Measurements from ENCODE around the gene NADSYN1. TPM values are rescaled to one million over a fixed set of nuclear protein-coding genes. Genes with fewer than 3 reads are reported as not detected.
A peak's percentile ranks its signal among the peaks of the same experiment; 100 is the strongest.

The NADSYN1 gene
- polyA plus RNA-seq, 1 experiment, result 63.6 TPM

DNA sequence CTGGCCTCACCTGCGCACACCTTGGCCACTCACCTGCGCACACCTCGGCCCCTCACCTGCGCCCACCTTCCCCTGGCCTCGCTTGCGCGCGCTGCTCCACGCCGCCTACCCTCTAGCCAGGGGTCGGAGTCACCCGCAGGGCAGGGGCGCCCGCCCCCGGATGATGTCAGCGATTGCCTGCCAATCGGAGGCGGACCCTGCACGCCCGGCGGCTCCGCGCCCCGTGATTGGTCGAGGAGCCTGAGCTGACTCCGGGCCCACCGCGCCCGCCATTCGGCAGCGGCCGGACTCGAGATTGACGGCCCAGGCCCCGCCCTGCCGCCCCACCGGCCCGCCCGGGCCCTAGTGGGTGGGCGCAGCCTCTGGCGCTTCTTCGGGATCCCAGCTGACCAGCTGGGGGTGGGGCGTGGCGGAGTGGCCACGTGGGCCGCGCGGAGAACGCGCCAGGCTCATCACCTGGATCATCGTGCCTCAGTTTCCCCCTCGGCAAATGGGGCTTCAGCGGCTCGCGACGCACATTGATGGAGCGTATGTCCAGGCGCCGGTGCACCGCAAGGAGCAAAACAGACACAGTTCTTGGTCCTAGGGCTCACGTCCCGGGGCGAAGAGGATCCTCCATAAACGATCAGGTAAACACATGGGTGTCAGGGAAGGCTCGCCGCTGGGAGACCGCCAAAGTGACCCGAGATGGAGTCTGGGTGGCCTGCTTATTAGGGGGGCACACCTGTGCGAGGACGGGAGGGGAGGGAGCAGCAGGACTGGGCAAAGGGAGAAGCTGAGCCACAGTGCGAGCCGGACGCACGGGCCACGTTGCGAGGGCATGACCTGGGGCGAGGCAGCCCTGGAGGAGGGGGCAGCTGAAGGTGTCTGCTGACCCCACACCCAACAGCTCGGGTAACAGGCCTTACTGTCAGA is 4.5 kb upstream of the NADSYN1 start, which contains the start of gene DHCR7:
Gene DHCR7 (minus strand): TSS at position 137 of the 915 bp plus-strand sequence. CDS start 3,441 bp downstream, outside the sequence.
- TF ChIP-seq, protein P1, sequence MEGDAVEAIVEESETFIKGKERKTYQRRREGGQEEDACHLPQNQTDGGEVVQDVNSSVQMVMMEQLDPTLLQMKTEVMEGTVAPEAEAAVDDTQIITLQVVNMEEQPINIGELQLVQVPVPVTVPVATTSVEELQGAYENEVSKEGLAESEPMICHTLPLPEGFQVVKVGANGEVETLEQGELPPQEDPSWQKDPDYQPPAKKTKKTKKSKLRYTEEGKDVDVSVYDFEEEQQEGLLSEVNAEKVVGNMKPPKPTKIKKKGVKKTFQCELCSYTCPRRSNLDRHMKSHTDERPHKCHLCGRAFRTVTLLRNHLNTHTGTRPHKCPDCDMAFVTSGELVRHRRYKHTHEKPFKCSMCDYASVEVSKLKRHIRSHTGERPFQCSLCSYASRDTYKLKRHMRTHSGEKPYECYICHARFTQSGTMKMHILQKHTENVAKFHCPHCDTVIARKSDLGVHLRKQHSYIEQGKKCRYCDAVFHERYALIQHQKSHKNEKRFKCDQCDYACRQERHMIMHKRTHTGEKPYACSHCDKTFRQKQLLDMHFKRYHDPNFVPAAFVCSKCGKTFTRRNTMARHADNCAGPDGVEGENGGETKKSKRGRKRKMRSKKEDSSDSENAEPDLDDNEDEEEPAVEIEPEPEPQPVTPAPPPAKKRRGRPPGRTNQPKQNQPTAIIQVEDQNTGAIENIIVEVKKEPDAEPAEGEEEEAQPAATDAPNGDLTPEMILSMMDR (IDR thresholded peaks at IDR 0.05; ENCODE audit: insufficient read depth, low read depth, low read length), result no peak
- Histone ChIP-seq H3K27me3 (ENCODE audit: control insufficient read depth, insufficient read depth, low read length) (no peaks in the 10 kb centered on the region), H3K4me3 (ENCODE audit: low read depth, low read length) (peak within 1 kb of the TSS; percentile 83), H3K36me3 (ENCODE audit: control insufficient read depth, insufficient read depth, low read length) (peaks cover 5% of the 10 kb centered on the region)
- ChIA-PET POLR2A (no interaction called here), CTCF (interaction anchor here (0.8 kb wide), 1 partner anchor 9 kb away, joined by 3 read pairs; no protein-coding TSS in a partner anchor)
- DNase-seq (ENCODE audit: low read depth), result peak; percentile 59

DNA sequence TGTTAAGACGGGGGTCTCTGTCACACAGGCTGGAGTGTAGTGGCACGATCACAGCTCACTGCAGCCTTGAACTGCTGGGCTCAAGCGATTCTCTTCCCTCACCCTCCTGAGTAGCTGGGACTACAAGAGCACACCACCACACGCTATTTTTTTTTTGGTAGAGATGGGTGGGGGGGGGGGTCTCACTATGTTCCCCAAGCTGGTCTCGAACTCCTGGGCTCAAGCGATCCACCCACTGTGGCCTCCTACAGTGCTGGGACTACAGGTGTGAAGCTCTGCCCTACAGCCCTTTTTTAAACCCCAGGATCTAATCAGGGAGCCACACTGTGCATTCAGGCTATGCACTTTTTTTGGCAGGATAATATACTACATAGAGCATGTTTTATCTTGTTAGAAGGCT is 3.4 kb upstream of the NADSYN1 start:
- ChIA-PET CTCF (no interaction called here), POLR2A (no interaction called here)
- DNase-seq (ENCODE audit: low read depth), result no peak
- TF ChIP-seq, protein P1 (IDR thresholded peaks at IDR 0.05; ENCODE audit: insufficient read depth, low read depth, low read length), result no peak
- no peaks in the 10 kb centered on the region for H3K27me3 ChIP-seq (ENCODE audit: control insufficient read depth, insufficient read depth, low read length)
- no peak overlapping the region; the same call in 1 of the 2 replicates for H3K4me3 ChIP-seq (ENCODE audit: low read depth, low read length)
- peaks cover 2% of the 10 kb centered on the region for H3K36me3 ChIP-seq (ENCODE audit: control insufficient read depth, insufficient read depth, low read length)

DNA sequence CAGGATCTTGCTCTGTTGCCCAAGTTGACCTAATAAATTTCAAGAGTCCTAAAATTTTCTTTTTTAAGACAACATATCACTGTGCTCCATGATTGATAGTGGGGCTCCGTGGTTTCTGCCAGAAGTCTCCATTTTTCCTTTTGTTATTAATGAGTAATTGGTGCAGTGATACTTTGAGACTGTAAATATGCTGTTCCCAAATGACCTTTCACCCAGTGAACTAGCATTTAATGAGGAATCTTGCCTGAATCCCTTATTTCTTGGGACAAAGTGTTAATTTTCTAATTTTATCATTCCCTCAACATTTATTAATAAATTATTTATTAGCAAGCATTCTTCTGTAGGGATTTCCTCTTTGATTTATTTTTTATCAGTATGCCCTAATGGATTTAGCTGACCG is 2.5 kb upstream of the NADSYN1 start:
- H3K27me3 ChIP-seq (ENCODE audit: control insufficient read depth, insufficient read depth, low read length), result no peaks in the 10 kb centered on the region
- ChIA-PET POLR2A (no interaction called here), CTCF (no interaction called here)
- H3K4me3 ChIP-seq (ENCODE audit: low read depth, low read length), result no peak overlapping the region
- peaks cover 7% of the 10 kb centered on the region for H3K36me3 ChIP-seq (ENCODE audit: control insufficient read depth, insufficient read depth, low read length)
- DNase-seq (ENCODE audit: low read depth), result no peak
- TF ChIP-seq, protein P1 (IDR thresholded peaks at IDR 0.05; ENCODE audit: insufficient read depth, low read depth, low read length), result no peak

- Histone ChIP-seq H3K4me3 (ENCODE audit: low read depth, low read length) (no peak overlapping the region), H3K36me3 (ENCODE audit: control insufficient read depth, insufficient read depth, low read length) (peaks cover 11% of the 10 kb centered on the region), H3K27me3 (ENCODE audit: control insufficient read depth, insufficient read depth, low read length) (no peaks in the 10 kb centered on the region)
- CTCF ChIA-PET, result no interaction called here
- TF ChIP-seq, protein P1 (IDR thresholded peaks at IDR 0.05; ENCODE audit: insufficient read depth, low read depth, low read length), result no peak
- no peak for DNase-seq (ENCODE audit: low read depth)
- POLR2A ChIA-PET, result no interaction called here
Observed at GRCh38 chr11:71450939-71451338, 2.1 kb upstream of the NADSYN1 start.

- H3K4me3 ChIP-seq (ENCODE audit: low read depth, low read length), result no peak overlapping the region
Observed at GRCh38 chr11:71451596-71452198, 1.3 kb upstream of the NADSYN1 start.

More at GRCh38 chr11:71451596-71452198, 1.3 kb upstream of the NADSYN1 start:
- Histone ChIP-seq H3K27me3 (ENCODE audit: control insufficient read depth, insufficient read depth, low read length) (no peaks in the 10 kb centered on the region), H3K36me3 (ENCODE audit: control insufficient read depth, insufficient read depth, low read length) (peaks cover 14% of the 10 kb centered on the region)
- TF ChIP-seq, protein P1 (IDR thresholded peaks at IDR 0.05; ENCODE audit: insufficient read depth, low read depth, low read length), result no peak
- DNase-seq (ENCODE audit: low read depth), result no peak
- CTCF ChIA-PET, result no interaction called here
- POLR2A ChIA-PET, result no interaction called here
